ENCODE results near the gene FIGNL1.

- TF ChIP-seq POLR2A (IDR thresholded peaks at IDR 0.05; ENCODE audit: low read depth, low read length) = no peak
- no peak for TF ChIP-seq POLR2AphosphoS5 (IDR thresholded peaks at IDR 0.05; ENCODE audit: low read depth, low read length)
- TF ChIP-seq TAF1 (IDR thresholded peaks at IDR 0.05; ENCODE audit: borderline replicate concordance, low read depth, low read length) = no peak
Measured at GRCh38 chr7:50492770-50493519, 42.8 kb upstream of the FIGNL1 start.

Measured in GM12892 (cell line).